ENCODE data around the gene RTN4RL2.

GRCh38 chr11:57466680-57467079, 6.4 kb downstream of the RTN4RL2 start:
- TF ChIP-seq ZSCAN18 (CRISPR knock-in tag; IDR thresholded peaks at IDR 0.05): no peak
- no peak for TF ChIP-seq CTCF (IDR thresholded peaks at IDR 0.05)
- no peak for TF ChIP-seq PRDM15 (CRISPR knock-in tag; IDR thresholded peaks at IDR 0.05)
- no peak for TF ChIP-seq NR2C2 (CRISPR knock-in tag; IDR thresholded peaks at IDR 0.05)
- no peak for TF ChIP-seq TCF7 (CRISPR knock-in tag; IDR thresholded peaks at IDR 0.05; ENCODE audit: low read depth)
- TF ChIP-seq CREB1 (CRISPR knock-in tag; IDR thresholded peaks at IDR 0.05): no peak
- TF ChIP-seq GTF2I (CRISPR knock-in tag; conservative IDR thresholded peaks at IDR 0.05): no peak
- no peak for TF ChIP-seq ELF4 (CRISPR knock-in tag; IDR thresholded peaks at IDR 0.05; ENCODE audit: low read depth)
- TF ChIP-seq TEAD1 (CRISPR knock-in tag; IDR thresholded peaks at IDR 0.05): no peak
- no peak for TF ChIP-seq JUN (CRISPR knock-in tag; IDR thresholded peaks at IDR 0.05)
- TF ChIP-seq ZNF671 (CRISPR knock-in tag; IDR thresholded peaks at IDR 0.05): no peak
- TF ChIP-seq SMAD3 (CRISPR knock-in tag; IDR thresholded peaks at IDR 0.05; ENCODE audit: borderline replicate concordance): no peak
- no peak for TF ChIP-seq USF2 (CRISPR knock-in tag; IDR thresholded peaks at IDR 0.05)
- TF ChIP-seq PREB (CRISPR knock-in tag; IDR thresholded peaks at IDR 0.05; ENCODE audit: borderline replicate concordance): no peak

Measured in WTC11 (cell line).